K562 (cell line): ENCODE results near the gene RGS4. TPM values are rescaled to one million over a fixed set of nuclear protein-coding genes. Genes with fewer than 3 reads are reported as not detected.
A peak's percentile ranks its signal among the peaks of the same experiment; 100 is the strongest.

Experiments
- ATAC-seq: fragments of 200-7000 bp; cut with Tn5 transposase; 3 replicates; pipeline ENCODE4 v1.9.1; 2020; ENCODE audit warnings: moderate library complexity
- BruUV-seq: library from RNA; stranded (reverse); fragments of 400-500 nt; replicated peaks from 2 replicates; lab custom pipeline; 2021; lab: Mats Ljungman, UMichigan
- CTCF ChIA-PET: fragments of 300-600 bp; formaldehyde crosslinking; extraction: SDS; loops from one replicate; lab custom pipeline; 2021; ENCODE audit warnings: low intra/inter-chr PET ratio; lab: Yijun Ruan, JAX
- POLR2A ChIA-PET: fragments of 300-600, 350-650 bp; sonication (Branson Sonifier 250); formaldehyde crosslinking; extraction: SDS; loops from one replicate; lab custom pipeline; 2021; ENCODE audit warnings: antibody characterized with exemption, inconsistent platforms; lab: Yijun Ruan, JAX
- DNase-seq, 4 experiments: peaks; one replicate each; pipeline versions ENCODE4 v3.0.0 to v3.0.0-alpha.2; 2011 to 2018; ENCODE audit warnings: low spot score in 3 of 4, mixed read lengths in 3 of 4; ENCODE audit errors: extremely low read depth in 1 of 4
- FAIRE-seq: peaks from 2 replicates; lab custom pipeline; 2011; peaks lifted over from hg19 to GRCh38; lab: Jason Lieb, UNC
- H2AFZ ChIP-seq: 2 replicates; pipeline ENCODE4 v1.6.0; 2011; ENCODE audit warnings: low read depth, low read length, control low read depth, inconsistent platforms
- H3K27ac ChIP-seq: fragments of 200-600 bp; 3 replicates; pipeline ENCODE4 v1.8.0; 2011; ENCODE audit warnings: low read depth, mild to moderate bottlenecking, control low read depth, inconsistent platforms, low read length, moderate library complexity, mixed read lengths; ENCODE audit errors: extremely low read depth
- H3K27me3 ChIP-seq, 2 experiments: fragments of 300-600 bp in 1 of 2; 2 replicates in 1 of 2; 3 replicates in 1 of 2; pipeline versions ENCODE4 v1.6.0 to v1.8.0; 2011; ENCODE audit warnings: inconsistent platforms in 2 of 2, low read length in 2 of 2, mild to moderate bottlenecking in 1 of 2, mixed read lengths in 1 of 2, moderate library complexity in 1 of 2; ENCODE audit not compliant: control insufficient read depth in 2 of 2, insufficient read depth in 2 of 2
- H3K36me3 ChIP-seq: fragments of 300-600 bp; 3 replicates; pipeline ENCODE4 v1.8.0; 2011; ENCODE audit warnings: mild to moderate bottlenecking, low read length, inconsistent platforms; ENCODE audit not compliant: control insufficient read depth, insufficient read depth
- H3K4me1 ChIP-seq, 2 experiments: fragments of 200-600 bp in 1 of 2; replicated peaks in 1 of 2; 2 replicates in 1 of 2; 3 replicates in 1 of 2; pipeline versions ENCODE4 v1.5.1 to v1.8.0; 2011; ENCODE audit warnings: inconsistent platforms in 2 of 2, low read length in 2 of 2, mild to moderate bottlenecking in 1 of 2, mixed read lengths in 1 of 2, moderate library complexity in 1 of 2; ENCODE audit not compliant: control insufficient read depth in 2 of 2, insufficient read depth in 2 of 2
- H3K4me2 ChIP-seq: 2 replicates; pipeline ENCODE4 v1.6.1; 2011; ENCODE audit warnings: low read length, control low read depth, inconsistent platforms, mixed read lengths; ENCODE audit not compliant: insufficient read depth
- H3K4me3 ChIP-seq: fragments of 200-600 bp; sonication (generic), shearing (Covaris generic); 2 replicates; pipeline ENCODE4 v1.5.1; 2016; ENCODE audit warnings: control low read depth, inconsistent platforms
- H3K79me2 ChIP-seq: fragments of 200-600 bp; 3 replicates; pipeline ENCODE4 v1.8.0; 2011; ENCODE audit warnings: low read length, inconsistent platforms; ENCODE audit not compliant: control insufficient read depth, insufficient read depth
- H3K9ac ChIP-seq, 2 experiments: 2 replicates each; pipeline versions ENCODE4 v1.6.0 to v1.6.1; 2011; ENCODE audit warnings: low read depth in 2 of 2, low read length in 2 of 2, control low read depth in 1 of 2, inconsistent platforms in 1 of 2, mild to moderate bottlenecking in 1 of 2, mixed read lengths in 1 of 2; ENCODE audit not compliant: insufficient read depth in 1 of 2
- H3K9me1 ChIP-seq: one replicate; pipeline ENCODE4 v1.6.0; 2011; ENCODE audit warnings: inconsistent platforms, mild to moderate bottlenecking, low read length, moderate library complexity; ENCODE audit not compliant: control insufficient read depth, insufficient read depth
- H3K9me3 ChIP-seq: replicated peaks from 2 replicates; pipeline ENCODE4 v1.5.1; 2011; ENCODE audit warnings: low read depth, low read length, inconsistent platforms; ENCODE audit not compliant: control insufficient read depth, insufficient read depth
- H4K20me1 ChIP-seq: replicated peaks from 2 replicates; pipeline ENCODE4 v1.6.1; 2011; ENCODE audit warnings: low read length, inconsistent platforms, mixed read lengths; ENCODE audit not compliant: control insufficient read depth, insufficient read depth
- C11orf30 ChIP-seq: fragments of 450-650 bp; IDR thresholded peaks from 2 replicates; pipeline ENCODE4 v1.6.1; 2016; ENCODE audit warnings: low read depth, mild to moderate bottlenecking
- CBX1 ChIP-seq: sonication (generic); IDR thresholded peaks from 2 replicates; pipeline ENCODE4 v1.6.1; 2016; ENCODE audit warnings: antibody characterized with exemption, low read depth, mild to moderate bottlenecking
- FIP1L1 ChIP-seq: fragments of 200-400 bp; formaldehyde crosslinking; IDR thresholded peaks from 2 replicates; pipeline ENCODE4 v1.6.1; 2018; ENCODE audit warnings: mild to moderate bottlenecking, low read depth, low read length; ENCODE audit not compliant: poor library complexity, severe bottlenecking
- FUS ChIP-seq: fragments of 200-400 bp; formaldehyde crosslinking; optimal IDR thresholded peaks from 2 replicates; pipeline ENCODE3; 2017; ENCODE audit warnings: low read depth, low read length
- HDAC6 ChIP-seq: IDR thresholded peaks from 2 replicates; pipeline ENCODE4 v1.6.1; 2012; ENCODE audit warnings: low read depth, mild to moderate bottlenecking, control low read depth, inconsistent platforms, low read length, moderate library complexity
- KDM2B ChIP-seq: fragments of 250-450 bp; sonication (Bioruptor Pico); IDR thresholded peaks from 2 replicates; pipeline ENCODE4 v1.8.0; 2021; ENCODE audit warnings: mild to moderate bottlenecking, moderate library complexity
- MCM7 ChIP-seq, 2 experiments: fragments of 450-650 bp; IDR thresholded peaks; 2 replicates each; pipeline ENCODE4 v1.6.1; 2016 to 2018
- NBN ChIP-seq: fragments of 450-650 bp; IDR thresholded peaks from 2 replicates; pipeline ENCODE4 v1.6.1; 2016; ENCODE audit warnings: low read depth, mild to moderate bottlenecking
- RBBP5 ChIP-seq: fragments of 200-600 bp; sonication (generic); IDR thresholded peaks from 2 replicates; pipeline ENCODE4 v1.6.1; 2012; ENCODE audit warnings: borderline replicate concordance, mild to moderate bottlenecking, low read length, control low read depth, inconsistent platforms; ENCODE audit not compliant: insufficient read depth, poor library complexity, severe bottlenecking
- SMARCA4 ChIP-seq: fragments of 450-650 bp; IDR thresholded peaks from 2 replicates; pipeline ENCODE4 v1.6.1; 2016
- SRF ChIP-seq, 2 experiments: fragments of 250-450, 450-650 bp in 1 of 2; sonication (Bioruptor Pico) in 1 of 2; sonication (generic) in 1 of 2; formaldehyde crosslinking; IDR thresholded peaks; 2 replicates each; pipeline versions ENCODE4 v1.5.0 to v1.5.1; 2020 to 2022; ENCODE audit warnings: mild to moderate bottlenecking in 1 of 2, missing genetic modification reagents in 1 of 2
- SUPT5H ChIP-seq: fragments of 450-650 bp; IDR thresholded peaks from 2 replicates; pipeline ENCODE4 v1.6.1; 2016
- TGIF2 ChIP-seq: sonication (generic); formaldehyde crosslinking; IDR thresholded peaks from 2 replicates; pipeline ENCODE4 v1.8.1; 2022; ENCODE audit warnings: mild to moderate bottlenecking, missing genetic modification reagents, moderate library complexity
- TOE1 ChIP-seq, 2 experiments: fragments of 450-650 bp in 1 of 2; sonication (generic) in 1 of 2; formaldehyde crosslinking in 1 of 2; IDR thresholded peaks; 2 replicates each; pipeline versions ENCODE4 v1.7.1 to v1.8.0; 2016 to 2022; ENCODE audit warnings: borderline replicate concordance in 2 of 2, mild to moderate bottlenecking in 2 of 2, antibody characterized with exemption in 1 of 2, inconsistent platforms in 1 of 2, low read depth in 1 of 2, missing genetic modification reagents in 1 of 2, moderate library complexity in 1 of 2
- YY1 ChIP-seq, 3 experiments: IDR thresholded peaks; 2 replicates each; pipeline ENCODE4 v1.6.1; 2011; ENCODE audit warnings: low read length in 2 of 3, mild to moderate bottlenecking in 2 of 3, moderate library complexity in 2 of 3, borderline replicate concordance in 1 of 3, control low read depth in 1 of 3, low read depth in 1 of 3; ENCODE audit not compliant: insufficient read depth in 3 of 3, insufficient replicate concordance in 2 of 3, control insufficient read depth in 1 of 3, insufficient read length in 1 of 3; ENCODE audit errors: extremely low read depth in 1 of 3
- ZC3H8 ChIP-seq: fragments of 450-650 bp; IDR thresholded peaks from 2 replicates; pipeline ENCODE4 v1.6.1; 2017
- ZNF224 ChIP-seq: sonication (generic); formaldehyde crosslinking; IDR thresholded peaks from 2 replicates; pipeline ENCODE4 v1.8.0; 2022; ENCODE audit warnings: mild to moderate bottlenecking, missing genetic modification reagents
- ZNF316 ChIP-seq: fragments of 450-650 bp; IDR thresholded peaks from 2 replicates; pipeline ENCODE4 v1.6.1; 2016
- WGBS: fragments of 100-300 bp; shearing (Covaris generic); methylation state at CpG from one replicate; pipeline ENCODE4 v1.1.6; 2016; ENCODE audit warnings: low coverage, mixed read lengths; ENCODE audit not compliant: insufficient coverage; ENCODE audit errors: missing lambda C conversion rate; 5-methylcytosine and 5-hydroxymethylcytosine counted together
- in situ Hi-C: fragments of 300-500 bp; cut with MboI; formaldehyde crosslinking; loops from 4 replicates; pipeline ENCODE4 v1.15.0; 2018; ENCODE audit warnings: inconsistent platforms, mixed read lengths
- intact Hi-C: fragments of 100-400 bp; cut with micrococcal nuclease; formaldehyde crosslinking; loops from 2 replicates; pipeline ENCODE4 v1.14.2; 2022
- polyA plus RNA-seq, 8 experiments: library from polyadenylated mRNA; depleted of rRNA in 4 of 8; stranded (reverse) in 5 of 8; unstranded in 3 of 8; fragments of >200 nt; fragmentation: Nextera tagmentation in 2 of 8; fragmentation: Illumina TruSeq in 1 of 8; extraction: Ambion mirVana in 2 of 8; extraction: Trizol in 1 of 8; gene quantifications; 2 replicates each; pipeline versions ENCODE4 v1.2.1 to v1.2.3, GENCODE V29; 2011 to 2014; ENCODE audit warnings: inconsistent platforms in 1 of 8, missing spikeins in 1 of 8
- total RNA-seq, 7 experiments: library from RNA; depleted of rRNA in 6 of 7; stranded (reverse); fragments of >200 nt in 6 of 7; fragmentation: Illumina TruSeq in 2 of 7; extraction: Trizol in 2 of 7; gene quantifications; 2 replicates each; pipeline versions ENCODE4 v1.2.1 to v1.2.3, GENCODE V29; 2011 to 2021; ENCODE audit warnings: low replicate concordance in 1 of 7
- TF ChIP-seq, protein P1 (sequence below): fragments of 450-650 bp; formaldehyde crosslinking; conservative IDR thresholded peaks from 2 replicates; pipeline ENCODE4 v1.4.0; 2022; ENCODE audit warnings: mild to moderate bottlenecking, missing genetic modification characterization

RGS4 gene
- total and polyA plus RNA-seq, 9 of the 15 experiments (the other 6 are each of a cell fraction or from before 2014, with no cell fraction given): not detected

- no TSS peak for BruUV-seq
- 3% methylated on average over 6 of the region's 6 CpGs for WGBS
These were observed 19.9 kb upstream of the RGS4 start for GRCh38 chr1:163049296-163049695.

GRCh38 chr1:163050496-163050895 lies 18.7 kb upstream of the RGS4 start:
- in situ Hi-C loops: no loop called here
- Histone ChIP-seq H3K36me3 (no peaks in the 10 kb centered on the region), H3K9me1 (no peaks in the 10 kb centered on the region), H3K4me1 (no peaks in the 10 kb centered on the region), H3K9ac (no peak overlapping the region), H3K27ac (no peak overlapping the region), H3K27me3 (0 out of 5 replicates have a peak, but pooled peaks cover 0 to 2% of the 10 kb centered on the region in 2 experiments), H3K9me3 (no peaks in the 10 kb centered on the region), H2AFZ (no peak overlapping the region), H3K4me3 (no peak overlapping the region), H3K4me2 (no peak overlapping the region), H4K20me1 (no peaks in the 10 kb centered on the region), H3K79me2 (no peaks in the 10 kb centered on the region)
- no TSS peak for BruUV-seq
- DNase-seq (no peak), ATAC-seq (no peak), FAIRE-seq (no peak)
- ChIA-PET POLR2A (interaction anchor here (1.3 kb wide), 1 partner anchor 10 kb away, joined by 3 read pairs; no protein-coding TSS in a partner anchor), CTCF (no interaction called here)
- intact Hi-C loops: no loop called here
- TF ChIP-seq ZNF224 (CRISPR knock-in tag) (no peak), CBX1 (no peak), FUS (no peak), RBBP5 (no peak), SMARCA4 (no peak), SRF (CRISPR knock-in tag; IDR thresholded peaks at IDR 0.05) (no peak), HDAC6 (no peak), TOE1 (IDR thresholded peaks at IDR 0.05; ENCODE audit: borderline replicate concordance) (no peak), TOE1 (CRISPR knock-in tag; IDR thresholded peaks at IDR 0.05; ENCODE audit: borderline replicate concordance, low read depth) (no peak), ZC3H8 (no peak), NBN (no peak), FIP1L1 (no peak), TGIF2 (CRISPR knock-in tag) (no peak), MCM7 (IDR thresholded peaks at IDR 0.05) (no peak), KDM2B (no peak)
- TF ChIP-seq, protein P1, sequence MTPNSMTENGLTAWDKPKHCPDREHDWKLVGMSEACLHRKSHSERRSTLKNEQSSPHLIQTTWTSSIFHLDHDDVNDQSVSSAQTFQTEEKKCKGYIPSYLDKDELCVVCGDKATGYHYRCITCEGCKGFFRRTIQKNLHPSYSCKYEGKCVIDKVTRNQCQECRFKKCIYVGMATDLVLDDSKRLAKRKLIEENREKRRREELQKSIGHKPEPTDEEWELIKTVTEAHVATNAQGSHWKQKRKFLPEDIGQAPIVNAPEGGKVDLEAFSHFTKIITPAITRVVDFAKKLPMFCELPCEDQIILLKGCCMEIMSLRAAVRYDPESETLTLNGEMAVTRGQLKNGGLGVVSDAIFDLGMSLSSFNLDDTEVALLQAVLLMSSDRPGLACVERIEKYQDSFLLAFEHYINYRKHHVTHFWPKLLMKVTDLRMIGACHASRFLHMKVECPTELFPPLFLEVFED: no peak

More at GRCh38 chr1:163049296-163049695, 19.9 kb upstream of the RGS4 start:
- no peak for ATAC-seq
- H3K4me1 ChIP-seq: no peaks in the 10 kb centered on the region
- CTCF ChIA-PET: no interaction called here
- H3K27me3 ChIP-seq: 0 out of 5 replicates have a peak, but pooled peaks cover 0 to 2% of the 10 kb centered on the region in 2 experiments
- H3K9me1 ChIP-seq: no peaks in the 10 kb centered on the region
- POLR2A ChIA-PET: no interaction called here
- no peaks in the 10 kb centered on the region for H3K36me3 ChIP-seq
- no peak for DNase-seq
- TF ChIP-seq SUPT5H (no peak), ZNF316 (peak; percentile 56), YY1 (IDR thresholded peaks at IDR 0.05; ENCODE audit: borderline replicate concordance in 1 of 3, control insufficient read depth in 1 of 3, extremely low read depth in 1 of 3, insufficient read depth in 3 of 3, insufficient read length in 1 of 3, insufficient replicate concordance in 2 of 3, low read depth in 1 of 3, low read length in 2 of 3) (no peak), C11orf30 (peak; percentile 20; the same call in 1 of the 2 replicates)
- no peak overlapping the region for H2AFZ ChIP-seq
- H3K9ac ChIP-seq: no peak overlapping the region
- H3K79me2 ChIP-seq: no peaks in the 10 kb centered on the region
- no peak overlapping the region for H3K4me2 ChIP-seq
- intact Hi-C loops (no loop called here), in situ Hi-C loops (no loop called here)
- H4K20me1 ChIP-seq: no peaks in the 10 kb centered on the region
- H3K27ac ChIP-seq: no peak overlapping the region
- FAIRE-seq: no peak
- no peak overlapping the region for H3K4me3 ChIP-seq
- H3K9me3 ChIP-seq: no peaks in the 10 kb centered on the region
